Adrenal gland (tissue), 5 donors: Measurements from ENCODE around the gene ATP9B.

Experiments
- POLR2A ChIP-seq, 2 donors: fragments of 450-650 bp; IDR thresholded peaks; one replicate each; pipeline ENCODE4 v1.6.1; 2017; ENCODE audit warnings: antibody characterized with exemption in 2 of 2, mild to moderate bottlenecking in 2 of 2, moderate library complexity in 1 of 2
- TF ChIP-seq, protein P1 (sequence below), 6 experiments: fragments of 450-650 bp in 4 of 6; fragments of 200-600 bp in 2 of 6; sonication (generic) in 1 of 6; IDR thresholded peaks; 1 replicate in 5 of 6; 2 replicates in 1 of 6; pipeline versions ENCODE4 v1.5.1 to v1.8.0; 2016 to 2021; ENCODE audit warnings: antibody characterized with exemption in 6 of 6, mild to moderate bottlenecking in 2 of 6, moderate library complexity in 1 of 6
- donor health status: DM: no; HTN: no; CAD: no.

DNA sequence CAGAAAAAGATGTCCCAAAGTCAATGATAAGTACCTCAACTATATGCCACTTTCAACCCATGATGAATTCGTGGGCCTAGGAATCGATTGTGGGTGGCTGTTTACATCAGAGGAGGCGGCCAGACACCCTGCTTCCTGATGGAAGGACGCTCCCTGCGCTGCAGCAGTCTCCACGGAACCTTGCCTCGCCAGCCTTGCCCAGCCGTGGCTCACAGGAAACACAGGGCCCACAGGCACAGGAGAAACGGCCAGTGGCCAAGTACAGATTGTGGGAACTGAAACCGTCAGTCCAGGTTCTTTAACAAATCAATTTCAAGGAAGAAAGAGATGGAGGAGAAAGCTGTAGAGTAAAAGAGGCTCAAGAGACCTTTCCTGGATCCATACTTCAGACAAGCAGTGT lies 225.0 kb downstream of the ATP9B start:
- TF ChIP-seq, protein P1, sequence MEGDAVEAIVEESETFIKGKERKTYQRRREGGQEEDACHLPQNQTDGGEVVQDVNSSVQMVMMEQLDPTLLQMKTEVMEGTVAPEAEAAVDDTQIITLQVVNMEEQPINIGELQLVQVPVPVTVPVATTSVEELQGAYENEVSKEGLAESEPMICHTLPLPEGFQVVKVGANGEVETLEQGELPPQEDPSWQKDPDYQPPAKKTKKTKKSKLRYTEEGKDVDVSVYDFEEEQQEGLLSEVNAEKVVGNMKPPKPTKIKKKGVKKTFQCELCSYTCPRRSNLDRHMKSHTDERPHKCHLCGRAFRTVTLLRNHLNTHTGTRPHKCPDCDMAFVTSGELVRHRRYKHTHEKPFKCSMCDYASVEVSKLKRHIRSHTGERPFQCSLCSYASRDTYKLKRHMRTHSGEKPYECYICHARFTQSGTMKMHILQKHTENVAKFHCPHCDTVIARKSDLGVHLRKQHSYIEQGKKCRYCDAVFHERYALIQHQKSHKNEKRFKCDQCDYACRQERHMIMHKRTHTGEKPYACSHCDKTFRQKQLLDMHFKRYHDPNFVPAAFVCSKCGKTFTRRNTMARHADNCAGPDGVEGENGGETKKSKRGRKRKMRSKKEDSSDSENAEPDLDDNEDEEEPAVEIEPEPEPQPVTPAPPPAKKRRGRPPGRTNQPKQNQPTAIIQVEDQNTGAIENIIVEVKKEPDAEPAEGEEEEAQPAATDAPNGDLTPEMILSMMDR (IDR thresholded peaks at IDR 0.05): no peak
- TF ChIP-seq POLR2A (IDR thresholded peaks at IDR 0.05): no peak
